Measurements from ENCODE around the gene ALPL. TPM values are rescaled to one million over a fixed set of nuclear protein-coding genes. Genes with fewer than 3 reads are reported as not detected.

ALPL gene
- total and polyA plus RNA-seq, 9 of the 15 experiments (the other 6 are each of a cell fraction or from before 2014, with no cell fraction given) = 0.04 to 0.38 (median 0.18) TPM; not detected in 4

GRCh38 chr1:21495225-21495820 is 13.9 kb upstream of the ALPL start (continued):
- TF ChIP-seq ZNF318 (IDR thresholded peaks at IDR 0.05; ENCODE audit: borderline replicate concordance in 1 of 2, low read depth in 1 of 2) (no peak), SIX5 (IDR thresholded peaks at IDR 0.05; ENCODE audit: borderline replicate concordance in 1 of 2, insufficient read depth in 1 of 2, low read depth in 1 of 2, low read length in 2 of 2) (no peak), ZZZ3 (IDR thresholded peaks at IDR 0.05) (no peak), ZFP91 (CRISPR knock-in tag; IDR thresholded peaks at IDR 0.05) (no peak), NONO (IDR thresholded peaks at IDR 0.05; ENCODE audit: low read depth in 2 of 2, low read length in 1 of 2) (no peak), POLR3G (IDR thresholded peaks at IDR 0.05; ENCODE audit: extremely low read depth, insufficient read length, insufficient replicate concordance) (no peak)
